ENCODE data around the gene ZNF23. TPM values are rescaled to one million over a fixed set of nuclear protein-coding genes. Genes with fewer than 3 reads are reported as not detected.

ZNF23 gene
- total RNA-seq, 1 donor from 2014 or later: 3.9 TPM

Other genes starting within 250 kb of the ZNF23 start
- gene HYDIN, start 231.5 kb downstream of the ZNF23 start, total RNA-seq: 0.20 TPM
- 18.7 TPM for gene CMTR2, start 172.8 kb downstream of the ZNF23 start, total RNA-seq
- 3.2 TPM for gene CALB2, start 103.5 kb downstream of the ZNF23 start, total RNA-seq
- gene TLE7, start 20.2 kb downstream of the ZNF23 start, total RNA-seq: not detected
- gene ZNF19, start 27.1 kb upstream of the ZNF23 start, total RNA-seq: 1.9 TPM
- gene CHST4, start 64.2 kb upstream of the ZNF23 start, total RNA-seq: 0.16 TPM
- 0.24 TPM for gene TAT, start 114.8 kb upstream of the ZNF23 start, total RNA-seq
- gene MARVELD3, start 163.9 kb upstream of the ZNF23 start, total RNA-seq: 3.6 TPM

Measured in esophagus mucosa (tissue), 1 donor.